Brain microvascular endothelial cell (primary cell): ENCODE results near the gene EPHA6.

Experiments
- DNase-seq: peaks from one replicate; pipeline ENCODE4 v3.0.0-alpha.2; 2020
- H3K27ac ChIP-seq: fragments of 250-450 bp; sonication (Bioruptor Pico); 2 replicates; pipeline ENCODE4 v1.5.1; 2020; ENCODE audit warnings: mild to moderate bottlenecking, moderate library complexity
- H3K27me3 ChIP-seq: fragments of 250-450 bp; sonication (Bioruptor Pico); replicated peaks from 2 replicates; pipeline ENCODE4 v1.5.1; 2020; ENCODE audit warnings: mild to moderate bottlenecking
- H3K36me3 ChIP-seq: fragments of 250-450 bp; sonication (Bioruptor Pico); replicated peaks from 2 replicates; pipeline ENCODE4 v1.5.1; 2020; ENCODE audit warnings: mild to moderate bottlenecking
- H3K4me3 ChIP-seq: 2 replicates; pipeline ENCODE4 v1.5.1; 2011; ENCODE audit warnings: low read depth, mild to moderate bottlenecking, control low read depth, low read length, moderate library complexity
- CTCF ChIP-seq: IDR thresholded peaks from 2 replicates; pipeline ENCODE4 v1.5.1; 2011; ENCODE audit warnings: low read depth, mild to moderate bottlenecking, moderate library complexity, low read length, control low read depth, inconsistent platforms; ENCODE audit errors: missing control alignments
- in situ Hi-C: cut with HindIII; loops from 2 replicates; pipeline ENCODE4 v1.10.0; 2017; ENCODE audit warnings: low sequenced_read_pairs, low pct_ligation_motif_present

EPHA6 gene

GRCh38 chr3:97658668-97659285, 844.4 kb downstream of the EPHA6 start:
- Histone ChIP-seq H3K4me3 (no peak overlapping the region), H3K36me3 (no peaks in the 10 kb centered on the region), H3K27ac (no peak overlapping the region), H3K27me3 (no peaks in the 10 kb centered on the region)
- no peak for DNase-seq
- TF ChIP-seq CTCF, result peak; percentile 62
- in situ Hi-C loops, result loop anchor here (25.0 kb wide), 1 partner anchor 796 kb away; no protein-coding TSS in a partner anchor

- no peaks in the 10 kb centered on the region for H3K27me3 ChIP-seq
- no peak for DNase-seq
- H3K27ac ChIP-seq, result no peak overlapping the region
- no peak for TF ChIP-seq CTCF
- no peak overlapping the region for H3K4me3 ChIP-seq
- in situ Hi-C loops, result loop anchor here (25.0 kb wide), 1 partner anchor 800 kb away; no protein-coding TSS in a partner anchor
- no peaks in the 10 kb centered on the region for H3K36me3 ChIP-seq
These were observed 847.9 kb downstream of the EPHA6 start for GRCh38 chr3:97662264-97662663.

DNA sequence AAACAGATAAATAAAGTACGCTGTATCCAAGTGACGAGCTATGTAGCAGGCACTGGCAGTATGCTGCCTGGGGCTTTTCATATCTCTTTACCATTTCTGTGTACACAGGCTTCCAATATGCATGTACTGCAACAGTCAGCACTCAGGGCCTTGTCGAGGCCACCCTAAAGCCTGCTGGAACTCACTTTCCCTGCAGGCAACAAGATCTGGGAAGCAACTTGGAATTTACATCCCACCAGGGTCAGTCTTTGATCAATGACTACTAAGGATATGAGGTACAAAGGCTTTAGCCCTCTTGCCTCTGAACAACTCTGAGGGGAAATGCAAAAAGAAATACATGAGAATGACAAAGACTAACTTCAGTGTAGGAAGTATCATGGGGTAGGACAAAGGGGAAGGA, 848.4 kb downstream of the EPHA6 start:
- Histone ChIP-seq H3K27ac (no peak overlapping the region), H3K36me3 (no peaks in the 10 kb centered on the region), H3K27me3 (no peaks in the 10 kb centered on the region), H3K4me3 (no peak overlapping the region)
- TF ChIP-seq CTCF, result no peak
- no peak for DNase-seq
- in situ Hi-C loops, result loop anchor here (25.0 kb wide), 1 partner anchor 800 kb away; no protein-coding TSS in a partner anchor

DNA sequence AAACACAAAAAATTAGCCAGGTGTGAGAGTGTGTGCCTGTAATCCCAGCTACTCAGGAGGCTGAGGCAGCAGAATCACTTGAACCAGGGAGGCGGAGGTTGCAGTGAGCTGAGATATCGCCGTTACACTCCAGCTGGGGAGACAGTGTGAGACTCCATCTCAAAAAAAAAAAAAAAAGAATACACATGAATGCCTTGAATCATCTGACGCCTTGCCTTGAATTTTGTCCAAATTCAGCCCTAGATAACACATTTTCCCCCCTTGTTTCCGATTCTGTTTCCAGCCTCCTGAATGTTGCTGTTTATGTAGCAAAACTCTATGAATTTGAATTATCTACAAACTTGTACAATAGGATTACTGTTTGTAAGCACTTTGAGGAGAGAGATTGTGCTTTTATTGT, 851.5 kb downstream of the EPHA6 start:
- no peak for DNase-seq
- in situ Hi-C loops, result loop anchor here (25.0 kb wide), 1 partner anchor 804 kb away; no protein-coding TSS in a partner anchor
- Histone ChIP-seq H3K27ac (no peak overlapping the region), H3K4me3 (no peak overlapping the region), H3K36me3 (no peaks in the 10 kb centered on the region), H3K27me3 (no peaks in the 10 kb centered on the region)
- no peak for TF ChIP-seq CTCF

DNA sequence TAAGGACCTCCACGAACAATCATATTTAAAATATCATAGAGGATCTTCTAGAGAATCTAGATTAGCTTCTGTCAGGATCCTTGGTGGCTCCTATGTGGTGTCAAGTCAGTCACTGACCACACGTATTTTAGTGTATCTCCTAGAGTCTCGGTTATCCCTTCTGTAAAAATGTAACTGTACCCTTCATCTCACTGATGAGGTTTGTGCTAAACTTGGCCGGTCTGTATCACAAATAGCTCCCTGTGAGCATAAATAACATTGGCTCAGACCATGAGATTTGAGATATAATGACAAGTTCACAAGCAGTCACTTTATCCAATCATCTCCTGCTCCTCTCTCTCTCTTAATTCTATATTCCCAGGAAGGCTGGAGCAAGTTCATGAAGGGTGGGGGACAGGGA, 856.6 kb downstream of the EPHA6 start:
- no peak overlapping the region for H3K4me3 ChIP-seq
- DNase-seq, result no peak
- TF ChIP-seq CTCF, result no peak
- no peaks in the 10 kb centered on the region for H3K36me3 ChIP-seq
- no peaks in the 10 kb centered on the region for H3K27me3 ChIP-seq
- H3K27ac ChIP-seq, result no peak overlapping the region
- in situ Hi-C loops, result loop anchor here (25.0 kb wide), 1 partner anchor 809 kb away; no protein-coding TSS in a partner anchor
